NCI-H1417 (cell line): ENCODE results near the gene PRKAG3.

Source experiments
- DNase-seq, 3 experiments: peaks; one replicate each; lab custom pipeline; 2025; lab: John Stamatoyannopoulos, UW

PRKAG3 gene

DNA sequence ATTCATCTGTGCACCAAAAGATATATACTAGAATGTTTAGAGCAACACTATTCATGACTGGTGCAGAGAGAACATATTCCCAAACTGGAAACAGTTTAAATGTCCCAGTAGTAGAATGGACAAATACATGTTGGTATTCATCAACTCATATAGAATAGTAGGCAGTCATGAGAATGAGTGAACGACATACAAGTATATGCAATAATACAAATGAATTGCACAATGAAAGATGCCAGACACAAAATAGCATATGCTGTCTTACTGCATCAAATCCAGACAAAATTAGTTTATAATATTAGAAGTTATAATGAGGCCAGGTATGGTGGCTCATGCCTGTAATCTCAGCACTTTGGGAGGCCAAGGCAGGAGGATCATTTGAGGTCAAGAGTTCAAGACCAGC is 8.3 kb upstream of the PRKAG3 start:
- DNase-seq, result no peak

DNA sequence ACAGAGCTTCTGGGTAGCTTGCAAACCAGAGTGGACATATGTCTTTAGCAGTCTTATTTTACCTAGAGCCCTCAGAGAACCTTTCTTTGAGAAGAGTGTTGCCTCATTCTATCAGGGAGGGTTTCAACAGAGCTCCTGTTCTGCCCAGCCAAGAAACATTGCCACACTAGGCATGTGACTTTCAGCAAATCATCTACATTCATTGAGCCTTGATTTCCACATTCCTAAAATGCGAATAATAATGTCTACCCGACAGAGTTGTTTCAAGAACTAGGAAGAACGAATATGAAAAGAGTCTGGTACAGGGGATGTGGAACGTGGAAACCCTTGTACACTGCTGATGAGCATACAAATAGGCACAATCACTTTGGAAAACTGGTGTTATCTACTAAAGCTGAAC is 7.8 kb upstream of the PRKAG3 start:
- DNase-seq, result no peak

DNA sequence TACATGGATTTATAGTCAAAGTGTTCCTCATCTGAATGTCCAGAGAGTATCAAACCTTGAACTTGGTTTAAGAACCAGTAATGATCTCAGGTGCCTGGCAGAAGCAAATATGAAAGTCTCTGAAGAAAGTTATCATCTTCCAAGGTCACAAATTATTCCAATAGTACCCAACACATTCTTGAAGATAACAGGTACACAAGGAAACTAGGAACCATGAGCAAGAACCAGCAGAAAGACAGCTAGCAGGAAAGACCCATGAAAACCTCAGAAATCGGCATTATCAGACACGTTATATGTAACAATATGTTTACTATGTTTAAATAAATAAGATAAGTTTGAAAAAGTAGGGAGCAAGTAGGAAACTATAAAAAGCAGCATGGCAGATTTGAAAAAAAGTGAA is 5.9 kb upstream of the PRKAG3 start:
- DNase-seq, result no peak

DNA sequence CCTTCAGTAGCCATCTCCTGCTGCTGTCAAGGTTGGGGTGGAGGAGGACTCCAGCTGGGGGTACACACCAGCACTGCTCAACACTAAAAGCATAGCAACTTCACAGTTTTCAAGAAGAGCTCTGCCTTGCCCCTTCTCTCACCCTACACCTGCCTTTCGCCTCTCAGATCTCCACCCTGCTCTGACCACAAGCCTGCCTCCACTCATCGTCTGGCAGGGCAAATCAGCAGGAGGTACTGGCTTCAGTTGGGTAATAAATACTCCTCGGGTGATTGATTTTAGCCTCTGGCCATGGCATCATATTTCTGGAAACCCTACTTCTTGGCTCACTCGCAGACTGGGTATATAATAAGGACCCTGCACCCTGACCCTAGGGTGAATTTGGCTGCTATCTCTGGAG is 3.1 kb upstream of the PRKAG3 start:
- peak in 1 of 3 experiments; percentile 47 for DNase-seq

DNA sequence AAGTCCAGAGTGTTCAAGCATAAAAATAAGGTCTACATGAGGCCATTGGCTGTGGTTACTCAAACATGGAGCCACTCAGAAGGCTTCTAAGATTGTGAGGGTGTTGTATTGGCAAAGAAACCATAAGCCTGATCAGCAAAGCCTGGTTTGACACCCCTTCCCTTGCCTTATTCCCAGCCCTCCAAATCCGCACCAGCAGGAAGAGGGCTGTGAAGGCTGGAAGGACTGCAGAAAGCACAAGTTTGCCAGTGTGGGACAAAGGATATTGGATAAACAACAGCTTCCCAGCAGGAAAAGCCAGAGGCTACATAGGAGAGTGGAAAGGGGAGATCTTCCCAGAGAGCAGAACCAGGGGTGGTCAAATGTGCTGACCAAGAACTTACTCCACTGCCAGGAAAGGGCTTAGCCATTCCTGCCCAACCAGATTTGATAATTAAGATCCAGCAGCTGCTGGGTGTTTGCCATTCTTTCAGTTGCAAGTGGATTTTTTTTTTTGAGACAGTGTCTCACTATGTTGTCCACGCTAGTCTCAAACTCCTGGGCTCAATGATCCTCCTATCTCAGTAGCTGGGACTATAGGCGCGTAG is 1.5 kb upstream of the PRKAG3 start:
- peak in 1 of 3 experiments; percentile 16 for DNase-seq

DNA sequence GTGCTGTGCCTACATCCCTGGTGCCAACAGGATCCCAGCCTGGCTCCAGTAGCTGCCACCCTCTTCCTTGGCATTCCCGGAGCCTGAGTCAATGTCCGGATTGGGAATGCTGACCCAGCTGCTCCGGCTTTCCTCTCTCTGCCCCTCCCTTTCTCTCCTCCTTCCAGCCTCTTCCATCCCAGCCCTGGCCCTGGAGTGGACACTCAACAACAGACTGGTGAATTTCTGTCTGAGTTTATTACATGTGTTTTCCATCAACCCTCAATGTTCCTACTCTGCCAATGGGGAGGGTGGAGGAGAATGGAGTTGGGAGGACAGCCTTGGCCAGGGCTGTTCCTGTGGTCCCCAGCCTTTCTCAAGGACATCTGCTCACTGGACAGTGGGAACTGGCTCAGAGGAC is 917 bp upstream of the PRKAG3 start:
- no peak for DNase-seq

DNA sequence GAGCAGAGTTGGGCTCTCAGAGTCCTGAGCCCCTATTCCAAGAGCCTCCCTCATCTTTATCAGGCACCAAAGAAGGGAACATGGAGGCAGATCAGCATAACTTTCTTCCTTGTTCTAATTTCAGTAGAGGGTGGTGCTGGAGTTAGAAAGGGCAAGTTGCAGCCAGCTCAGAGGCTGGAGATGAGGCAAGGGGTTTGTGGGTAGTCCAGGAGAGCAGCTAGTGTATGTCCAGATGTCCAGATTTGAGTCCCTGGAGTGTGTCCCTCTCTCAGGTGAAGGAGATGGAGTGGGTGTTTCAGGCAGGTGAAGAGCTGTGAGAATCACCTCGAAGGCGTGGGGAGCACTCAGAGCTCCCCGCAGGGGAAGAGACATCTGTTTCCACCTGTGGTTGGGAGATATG is 478 bp upstream of the PRKAG3 start:
- DNase-seq, result no peak

DNA sequence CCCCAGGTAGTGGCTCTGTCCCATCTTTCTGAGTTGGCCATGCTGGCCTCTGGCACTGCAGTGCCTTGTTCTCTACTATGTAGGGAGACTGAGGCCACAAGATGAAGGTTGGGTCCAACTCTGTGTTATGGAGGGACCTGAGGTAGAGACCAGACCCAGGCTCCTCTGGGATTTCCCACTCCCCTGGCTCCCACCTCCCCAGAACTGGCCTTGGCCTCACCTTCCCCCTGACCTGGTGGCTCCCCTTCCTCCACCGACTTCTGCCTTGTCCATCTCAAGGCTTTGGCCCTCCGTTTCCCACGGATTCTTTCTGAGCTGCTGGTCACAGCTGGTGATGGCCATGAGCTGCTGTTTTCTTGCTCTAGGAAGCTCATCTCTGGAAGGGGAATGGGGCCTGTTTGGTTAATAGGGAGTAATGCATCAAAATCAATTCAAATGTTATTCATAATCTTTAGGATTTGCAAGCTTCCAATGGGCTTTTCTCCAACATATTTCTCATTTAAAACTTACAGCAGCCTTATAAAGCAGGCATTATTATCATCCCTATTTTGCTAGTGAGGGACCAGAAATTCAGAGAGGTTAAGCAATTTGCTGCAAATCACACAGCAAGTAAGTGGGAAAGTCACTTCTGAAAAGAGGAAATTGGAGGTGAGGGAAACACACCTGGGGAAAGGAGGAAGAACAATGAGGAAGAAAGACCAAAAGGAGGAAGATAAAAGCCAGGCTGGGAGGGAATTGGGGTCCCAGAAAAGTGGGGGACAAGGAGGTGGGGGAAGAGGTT is 887 bp downstream of the PRKAG3 start:
- DNase-seq, result no peak

DNA sequence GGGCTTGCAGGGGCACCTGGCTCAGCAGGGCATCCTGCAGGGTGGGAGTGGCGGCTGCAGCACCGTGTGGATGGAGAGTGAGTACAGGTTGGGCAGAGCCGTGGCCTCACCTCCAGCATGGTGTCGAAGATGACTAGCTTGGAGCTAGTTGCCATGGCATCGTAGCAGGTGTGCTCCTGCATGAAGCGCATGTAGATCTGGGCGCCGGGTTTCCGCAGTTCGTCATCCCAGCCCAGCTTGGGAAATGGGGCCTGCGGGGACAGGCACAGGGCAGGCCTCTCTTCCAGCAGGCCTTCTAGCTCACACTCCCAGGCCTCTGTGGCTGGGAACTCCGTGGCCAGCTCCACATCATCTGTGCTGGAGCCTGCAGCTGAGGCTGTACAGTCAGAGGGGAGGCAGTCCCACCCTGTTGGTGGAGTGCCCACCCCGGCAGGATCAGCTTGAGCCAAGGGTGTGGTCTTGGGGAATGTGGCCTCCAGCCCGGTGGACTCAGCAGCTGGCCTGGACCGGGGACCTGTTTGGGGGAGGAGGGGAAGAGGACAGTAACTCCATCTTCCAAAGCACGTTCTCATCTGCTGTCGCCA is 1.6 kb downstream of the PRKAG3 start:
- peak; percentile 31 to 84 (median 67) for DNase-seq

DNA sequence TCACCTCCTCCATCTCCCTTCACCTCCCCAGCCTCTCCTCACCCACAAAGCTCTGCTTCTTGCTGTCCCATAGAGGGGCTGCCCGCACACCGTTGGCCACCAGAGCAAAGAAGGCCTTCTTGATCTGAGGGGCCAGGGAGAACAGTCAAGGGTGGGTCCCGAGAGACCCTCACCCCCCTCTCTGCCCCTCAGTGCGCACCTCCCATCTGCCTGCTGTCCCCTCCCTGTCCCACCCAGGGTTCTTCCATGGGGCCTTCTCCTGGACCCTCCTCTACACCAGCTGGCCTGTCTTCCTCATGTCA is 3.2 kb downstream of the PRKAG3 start:
- DNase-seq, result no peak

DNA sequence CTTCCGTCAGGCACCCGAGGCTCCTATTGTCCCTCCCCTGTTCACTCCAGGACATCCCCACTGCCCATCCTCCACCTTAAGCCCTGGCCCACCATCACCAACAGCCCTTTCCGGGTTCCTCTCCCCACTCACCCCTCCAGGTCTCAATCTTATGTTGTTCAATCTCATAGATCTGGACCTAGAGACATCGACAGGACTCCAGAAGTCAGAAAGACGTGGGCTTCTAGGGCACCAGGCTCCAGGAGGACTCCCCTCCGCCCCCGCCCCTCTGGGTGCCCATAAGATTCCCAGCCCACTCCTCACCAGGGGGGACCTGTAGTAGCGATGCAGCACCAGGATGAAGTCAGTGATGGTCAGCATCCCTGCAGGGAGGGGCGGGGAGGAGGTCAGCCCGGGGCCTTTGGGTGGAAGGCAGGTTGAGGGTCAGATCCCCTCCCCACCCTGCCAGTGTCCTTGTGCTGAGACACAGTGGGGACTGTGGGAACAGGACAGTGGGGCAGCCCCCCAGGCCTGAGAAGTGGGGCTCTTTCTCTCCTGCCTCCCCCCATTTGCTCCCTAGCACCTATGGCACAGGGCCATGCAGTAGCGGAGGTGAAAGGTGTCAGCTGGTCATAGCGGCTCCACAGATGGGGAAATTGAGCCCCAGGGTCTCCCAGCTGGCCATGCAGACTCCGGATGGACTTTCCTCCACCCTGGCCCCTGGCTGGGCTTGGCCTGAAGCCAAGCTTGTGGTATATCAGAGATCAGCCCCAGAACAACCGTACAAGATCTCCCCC is 3.7 kb downstream of the PRKAG3 start:
- no peak for DNase-seq

DNA sequence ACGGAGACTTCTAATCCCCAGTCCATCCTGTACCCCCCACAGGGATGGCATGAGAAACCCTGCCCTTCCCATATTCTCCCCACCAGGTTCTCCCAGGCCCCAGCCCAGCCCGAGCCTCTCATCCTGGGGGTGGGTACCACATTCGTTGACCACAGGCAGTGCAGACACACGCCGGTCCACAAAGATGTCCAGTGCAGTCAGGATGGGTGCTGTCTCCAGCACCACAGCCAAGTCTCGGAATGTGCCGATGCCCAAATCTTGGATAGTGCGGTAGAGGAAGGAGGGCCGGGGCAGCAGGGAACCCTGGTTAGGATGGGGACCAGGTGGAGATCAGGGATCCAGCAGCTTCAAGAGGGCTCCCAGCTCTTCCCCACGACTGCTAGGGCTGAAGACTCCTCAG is 4.8 kb downstream of the PRKAG3 start:
- DNase-seq, result no peak

DNA sequence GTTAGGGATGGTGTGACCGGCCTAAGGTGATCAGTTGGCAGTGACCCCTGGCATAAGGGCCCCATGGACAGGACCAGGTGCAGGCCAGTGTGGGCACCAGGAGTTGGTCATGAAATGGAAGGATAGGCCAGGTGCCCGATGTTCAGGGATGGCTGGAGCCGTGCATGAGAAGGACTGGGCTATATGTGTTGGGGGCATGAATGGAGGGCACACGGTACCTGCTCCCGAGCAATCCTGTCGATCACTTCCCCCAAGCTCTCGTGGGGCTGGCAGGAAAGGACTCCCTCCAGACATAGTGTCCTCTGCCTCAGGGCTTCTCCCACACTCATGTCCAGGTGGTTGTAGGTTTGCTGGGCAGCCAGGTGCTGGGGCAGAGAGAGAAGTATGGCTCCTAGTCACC is 7.6 kb downstream of the PRKAG3 start:
- DNase-seq, result no peak

DNA sequence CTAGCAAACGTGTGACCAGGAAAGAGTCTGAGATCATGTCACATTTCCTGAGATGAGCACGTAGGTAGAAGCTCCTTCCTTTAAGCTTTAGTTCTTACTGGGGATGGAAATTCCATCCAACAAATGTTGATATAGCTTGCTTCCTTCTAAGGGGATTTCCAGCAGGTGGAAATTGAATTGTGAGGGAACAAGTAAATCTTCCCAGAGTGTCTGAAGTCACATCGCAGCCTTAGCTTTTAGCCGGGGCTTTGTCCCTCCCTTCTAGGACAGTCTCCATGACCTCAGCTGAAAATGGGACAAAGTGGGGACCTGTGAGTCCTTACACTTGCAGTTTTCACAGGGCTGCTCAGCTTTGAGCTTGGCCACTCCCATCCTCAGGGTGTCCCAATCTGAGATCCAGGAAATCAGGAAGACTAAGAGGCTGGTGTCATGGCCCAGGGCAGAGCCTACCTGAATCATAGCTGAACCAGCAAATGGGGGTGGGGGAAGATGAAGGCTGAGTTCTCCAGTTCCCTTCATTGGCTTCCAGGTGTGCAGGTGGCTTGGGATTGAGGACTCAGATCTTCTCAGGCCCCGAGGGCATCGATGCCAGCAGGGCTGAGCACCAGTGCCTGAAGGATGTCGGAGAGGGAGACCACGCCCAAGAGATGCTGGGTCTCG is 8.3 kb downstream of the PRKAG3 start:
- no peak for DNase-seq

DNA sequence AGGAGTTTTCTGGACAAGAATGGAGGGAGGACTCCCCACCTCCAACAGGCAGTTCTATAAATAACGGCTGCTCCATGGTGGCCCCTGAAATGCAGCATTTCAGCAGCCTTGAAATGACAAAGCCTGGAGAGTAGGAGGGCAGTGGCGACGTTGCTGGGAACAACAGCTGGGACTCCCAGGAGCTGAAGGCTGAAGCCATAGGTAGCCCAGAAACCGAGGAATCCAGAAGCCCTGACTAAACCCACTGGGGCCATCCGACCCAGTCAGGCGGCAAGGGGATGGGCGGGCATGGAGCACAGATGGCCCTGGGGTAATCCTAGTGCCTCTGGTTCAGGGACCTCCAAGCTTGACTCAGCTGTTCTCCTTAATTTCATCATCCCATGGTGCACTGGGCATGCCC is 9.0 kb downstream of the PRKAG3 start:
- DNase-seq, result no peak

DNA sequence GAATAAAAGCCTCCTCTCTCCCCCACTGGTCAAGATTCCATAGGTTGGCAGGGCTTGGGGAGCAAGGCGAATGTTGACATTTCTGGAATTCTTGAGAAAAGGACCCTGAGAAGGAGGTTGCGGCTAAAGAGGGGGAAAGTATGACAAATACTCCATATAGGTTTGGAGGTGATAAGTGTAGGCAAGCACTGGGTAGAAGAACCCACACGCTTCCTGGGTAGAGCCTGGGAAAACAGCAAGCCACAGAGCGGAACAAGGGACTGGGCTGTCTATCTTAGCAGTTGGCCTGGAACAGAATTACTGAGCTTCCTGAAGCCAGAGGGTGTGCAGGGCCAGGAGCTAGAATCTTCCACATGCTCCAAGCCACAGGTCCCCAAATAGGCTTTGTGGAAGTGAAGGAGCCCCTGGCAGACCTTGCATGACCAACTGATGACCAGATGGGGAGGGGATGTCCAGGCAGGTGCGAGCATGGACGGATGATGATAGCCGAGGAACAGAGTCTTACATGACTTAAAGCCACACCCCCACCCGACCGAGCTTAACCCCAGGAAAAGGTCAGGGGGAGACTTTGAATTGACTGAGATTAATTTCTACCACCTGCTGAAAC is 9.9 kb downstream of the PRKAG3 start:
- no peak for DNase-seq

DNA sequence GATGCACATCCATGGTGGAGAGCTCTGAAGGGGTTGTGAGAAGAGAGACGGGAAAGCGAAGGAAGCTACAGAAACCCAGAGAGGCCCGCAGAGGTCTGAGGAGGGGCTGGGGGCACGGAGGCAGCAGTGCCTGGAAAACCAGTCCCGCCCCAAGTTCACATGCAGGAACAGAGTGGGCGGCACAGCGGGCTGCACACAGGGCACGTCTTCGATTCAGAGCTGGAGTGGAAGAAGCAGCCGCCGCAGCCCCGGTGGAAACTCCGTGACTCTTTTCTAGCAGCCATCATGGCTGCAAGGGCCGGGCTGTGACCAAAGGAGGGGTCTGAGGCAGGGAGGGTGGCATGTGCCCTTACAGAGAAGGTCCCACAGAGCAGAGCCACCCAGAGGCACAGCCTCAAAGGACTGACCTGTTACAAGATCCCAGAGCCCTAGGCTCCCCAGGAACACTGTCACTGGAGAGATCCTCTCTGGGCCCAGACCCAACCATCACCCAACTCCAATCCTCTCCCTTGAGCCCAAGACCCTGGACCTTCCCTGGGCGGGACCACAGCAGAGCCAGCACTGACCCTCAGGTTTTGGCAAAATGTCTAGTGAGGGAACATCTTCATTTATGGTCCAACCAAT is 10.7 kb downstream of the PRKAG3 start:
- DNase-seq, result no peak

DNA sequence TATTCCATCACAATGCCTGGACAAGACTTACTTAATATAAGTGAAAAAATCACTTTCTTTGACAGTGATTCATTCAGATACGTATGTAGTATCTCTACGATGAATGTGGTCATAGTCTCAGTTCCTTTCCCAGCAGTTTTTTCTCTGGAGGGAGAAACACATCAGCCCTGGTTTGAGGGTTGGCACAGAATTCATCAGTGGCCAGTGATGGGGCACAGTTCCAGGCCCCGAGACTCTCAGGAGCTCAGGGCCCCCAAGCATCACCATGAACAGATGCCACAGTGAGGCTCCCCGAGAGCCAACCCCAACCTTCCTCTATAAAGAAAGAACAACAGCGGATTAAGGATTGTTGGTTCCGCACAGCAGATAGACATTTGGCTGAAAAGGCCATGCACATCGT is 12.5 kb downstream of the PRKAG3 start:
- no peak for DNase-seq

DNA sequence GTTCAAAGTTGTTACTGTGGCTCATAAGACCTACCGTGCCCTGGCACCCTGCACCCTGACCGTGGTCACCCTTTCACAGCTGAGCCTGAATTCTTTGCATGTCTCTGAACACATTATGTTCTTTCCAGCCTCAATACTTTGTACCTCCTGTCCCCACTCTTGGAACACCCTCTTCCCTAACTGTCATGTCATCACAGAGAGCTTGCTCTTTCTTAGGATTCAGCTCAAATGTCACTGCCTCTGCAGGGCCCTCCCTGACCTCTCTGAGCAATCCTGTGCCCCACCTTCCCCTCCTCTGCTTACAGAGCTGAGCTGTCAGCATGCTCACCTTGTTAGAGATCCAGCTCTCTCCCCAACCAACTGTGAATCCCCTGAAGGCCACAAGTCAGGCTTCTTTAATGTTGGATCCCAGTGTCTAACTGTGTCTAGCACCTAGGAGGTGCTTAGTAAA is 15.0 kb downstream of the PRKAG3 start:
- no peak for DNase-seq

DNA sequence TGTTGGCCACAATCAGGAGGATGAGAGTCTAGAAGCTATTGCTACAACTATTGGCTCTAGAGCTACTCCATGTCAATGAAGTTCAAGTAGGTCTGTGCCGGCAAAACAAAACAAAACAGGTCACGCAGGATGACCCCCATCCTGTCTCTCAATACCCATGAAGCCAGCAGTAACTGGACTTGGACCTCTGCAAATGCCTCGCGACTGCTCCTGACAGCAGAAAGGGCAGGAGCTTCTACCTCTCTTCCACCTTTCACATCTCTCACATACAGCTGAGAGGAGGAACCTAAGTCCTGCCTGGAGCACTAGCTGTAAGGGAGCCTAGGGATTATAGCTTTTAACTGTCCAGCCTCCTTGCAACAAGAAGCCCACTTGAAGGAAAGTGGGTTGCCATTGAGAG is 16.0 kb downstream of the PRKAG3 start:
- DNase-seq, result no peak

DNA sequence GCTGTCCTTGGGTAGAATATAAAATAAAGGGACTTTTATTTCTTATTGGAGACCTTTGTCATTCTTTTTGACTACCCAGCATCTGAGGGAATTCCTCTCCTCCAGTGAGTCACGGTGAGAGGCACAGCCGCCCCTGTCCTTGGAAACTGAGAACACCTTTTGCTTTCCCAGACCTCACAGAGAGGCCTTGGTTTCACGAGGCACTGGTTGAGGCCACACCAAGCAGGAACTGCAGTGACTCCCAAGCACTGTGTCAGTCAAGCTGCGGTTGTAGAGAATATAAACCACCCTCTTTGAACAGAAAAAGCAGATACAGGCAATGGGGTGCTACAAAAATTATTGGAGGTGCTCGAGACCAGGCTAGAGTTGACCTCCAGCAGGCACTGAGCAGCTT is 16.4 kb downstream of the PRKAG3 start:
- DNase-seq, result no peak
